CD14-positive monocyte (primary cell): ENCODE results near the gene HAO2. TPM values are rescaled to one million over a fixed set of nuclear protein-coding genes. Genes with fewer than 3 reads are reported as not detected.

Source experiments
- DNase-seq, 3 donors: peaks; one replicate each; pipeline ENCODE4 v3.0.0-alpha.2; 2011 to 2022
- H2AFZ ChIP-seq: 2 replicates; pipeline ENCODE4 v1.6.0; 2012; ENCODE audit warnings: mild to moderate bottlenecking, low read depth, low read length, inconsistent platforms; ENCODE audit not compliant: insufficient read depth, poor library complexity, severe bottlenecking
- H3K27ac ChIP-seq, 2 donors: 1 replicate in 1 of 2; 2 replicates in 1 of 2; pipeline ENCODE4 v1.5.1; 2012 to 2013; ENCODE audit warnings: low read length in 2 of 2, control low read depth in 1 of 2, inconsistent platforms in 1 of 2, low read depth in 1 of 2, mild to moderate bottlenecking in 1 of 2
- H3K27me3 ChIP-seq, 2 donors: one replicate each; pipeline versions ENCODE4 v1.6.0 to v1.6.1; 2011 to 2013; ENCODE audit warnings: low read length in 2 of 2; ENCODE audit not compliant: control insufficient read depth in 2 of 2, insufficient read depth in 2 of 2
- H3K36me3 ChIP-seq, 2 donors: replicated peaks in 1 of 2; 1 replicate in 1 of 2; 2 replicates in 1 of 2; pipeline versions ENCODE4 v1.5.1 to v1.6.1; 2012 to 2013; ENCODE audit warnings: low read length in 2 of 2, control low read depth in 1 of 2, inconsistent platforms in 1 of 2, mild to moderate bottlenecking in 1 of 2; ENCODE audit not compliant: insufficient read depth in 2 of 2, control insufficient read depth in 1 of 2
- H3K4me1 ChIP-seq, 2 donors: 1 replicate in 1 of 2; 2 replicates in 1 of 2; pipeline versions ENCODE4 v1.5.1 to v1.6.1; 2012 to 2013; ENCODE audit warnings: low read length in 2 of 2, control low read depth in 1 of 2, inconsistent platforms in 1 of 2, mild to moderate bottlenecking in 1 of 2, moderate library complexity in 1 of 2; ENCODE audit not compliant: insufficient read depth in 2 of 2, control insufficient read depth in 1 of 2
- H3K4me2 ChIP-seq: replicated peaks from 2 replicates; pipeline ENCODE3; 2012; ENCODE audit warnings: low read length, moderate library complexity, mild to moderate bottlenecking; ENCODE audit not compliant: poor library complexity, severe bottlenecking; ENCODE audit errors: extremely low read depth
- H3K4me3 ChIP-seq, 3 experiments: fragments of 200-600 bp in 1 of 3; sonication (generic) in 1 of 3; replicated peaks in 1 of 3; 1 replicate in 2 of 3; 2 replicates in 1 of 3; pipeline ENCODE4 v1.5.1; 2011 to 2013; ENCODE audit warnings: low read length in 3 of 3, mild to moderate bottlenecking in 3 of 3, control low read depth in 2 of 3, low read depth in 2 of 3, inconsistent platforms in 1 of 3, moderate library complexity in 1 of 3
- H3K79me2 ChIP-seq: 2 replicates; pipeline ENCODE4 v1.6.0; 2012; ENCODE audit warnings: mild to moderate bottlenecking, control low read depth, inconsistent platforms, low read length, moderate library complexity; ENCODE audit not compliant: insufficient read depth
- H3K9ac ChIP-seq: 2 replicates; pipeline ENCODE4 v1.6.0; 2017; ENCODE audit warnings: low read length, mild to moderate bottlenecking; ENCODE audit not compliant: insufficient read depth, poor library complexity, severe bottlenecking
- H3K9me3 ChIP-seq, 2 donors: replicated peaks in 1 of 2; 1 replicate in 1 of 2; 2 replicates in 1 of 2; pipeline versions ENCODE4 v1.5.1 to v1.6.1; 2012 to 2013; ENCODE audit warnings: low read length in 2 of 2, control low read depth in 1 of 2; ENCODE audit not compliant: control insufficient read depth in 1 of 2, insufficient read depth in 1 of 2
- H4K20me1 ChIP-seq: 2 replicates; pipeline ENCODE4 v1.6.0; 2012; ENCODE audit warnings: mild to moderate bottlenecking, low read length, control low read depth, moderate library complexity; ENCODE audit not compliant: insufficient read depth
- H3K27ac Mint-ChIP-seq, 7 donors: one replicate each; pipeline ENCODE4 v1.8.0; 2020; ENCODE audit warnings: mild to moderate bottlenecking in 7 of 7, mixed read lengths in 7 of 7, moderate library complexity in 6 of 7, inconsistent platforms in 2 of 7
- H3K27me3 Mint-ChIP-seq, 3 donors: one replicate each; pipeline ENCODE4 v1.8.0; 2021 to 2022; ENCODE audit warnings: low read depth in 3 of 3, mild to moderate bottlenecking in 3 of 3, mixed read lengths in 3 of 3, moderate library complexity in 3 of 3, inconsistent platforms in 1 of 3
- H3K36me3 Mint-ChIP-seq, 2 donors: one replicate each; pipeline ENCODE4 v1.8.0; 2020; ENCODE audit warnings: mixed read lengths in 2 of 2, inconsistent platforms in 1 of 2, mild to moderate bottlenecking in 1 of 2
- H3K4me1 Mint-ChIP-seq: one replicate; pipeline ENCODE4 v1.8.0; 2020; ENCODE audit warnings: mild to moderate bottlenecking, mixed read lengths
- H3K4me3 Mint-ChIP-seq, 2 donors: one replicate each; pipeline ENCODE4 v1.8.0; 2020; ENCODE audit warnings: mild to moderate bottlenecking in 2 of 2, mixed read lengths in 2 of 2, moderate library complexity in 1 of 2
- H3K9me3 Mint-ChIP-seq, 7 donors: one replicate each; pipeline ENCODE4 v1.8.0; 2020 to 2022; ENCODE audit warnings: mixed read lengths in 7 of 7, mild to moderate bottlenecking in 6 of 7, moderate library complexity in 6 of 7, inconsistent platforms in 2 of 7
- WGBS: methylation state at CpG from one replicate; pipeline ENCODE4 v1.1.5; 2013; ENCODE audit warnings: missing lambda C conversion rate; ENCODE audit not compliant: insufficient coverage; 5-methylcytosine and 5-hydroxymethylcytosine counted together
- intact Hi-C, 2 donors: fragments of 100-400 bp; cut with micrococcal nuclease; formaldehyde crosslinking; loops; one replicate each; pipeline versions ENCODE4 v1.15.0 to v1.15.1; 2023
- polyA plus RNA-seq, 3 donors: library from polyadenylated mRNA; depleted of rRNA in 1 of 3; unstranded in 2 of 3; stranded (reverse) in 1 of 3; fragments of 300-500 nt in 2 of 3; fragments of >200 nt in 1 of 3; fragmentation: Illumina TruSeq in 2 of 3; gene quantifications; 1 replicate in 2 of 3; 2 replicates in 1 of 3; pipeline ENCODE4 v1.2.3, GENCODE V29; 2012 to 2021
- TF ChIP-seq, protein P1 (sequence below): fragments of 200-600 bp; IDR thresholded peaks from one replicate; pipeline ENCODE4 v1.8.0; 2022; ENCODE audit warnings: antibody characterized with exemption, mild to moderate bottlenecking

The HAO2 gene
- polyA plus RNA-seq, 3 donors: not detected

DNA sequence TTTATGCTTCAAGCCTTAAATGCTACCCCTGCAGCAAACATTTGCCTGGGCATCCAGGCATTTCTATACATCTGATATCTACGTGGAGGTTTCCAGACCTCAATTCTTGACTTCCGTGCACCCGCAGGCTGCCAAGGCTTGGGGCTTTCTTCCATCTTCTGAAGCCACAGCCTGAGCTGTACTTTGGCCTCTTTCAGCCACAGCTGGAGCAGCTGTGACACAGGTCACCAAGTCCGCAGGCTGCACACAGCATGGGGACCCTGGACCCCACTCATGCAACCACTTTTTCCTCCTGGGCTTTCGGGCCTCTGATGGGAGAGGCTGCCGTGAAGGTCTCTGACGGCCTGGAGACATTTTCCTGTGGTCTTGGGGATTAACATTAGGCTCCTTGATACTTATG is 5.4 kb upstream of the HAO2 start:
- Histone ChIP-seq H2AFZ (no peak overlapping the region), H3K27ac (no peak overlapping the region), H3K27me3 (no peaks in the 10 kb centered on the region), H3K9ac (no peak overlapping the region), H3K36me3 (no peaks in the 10 kb centered on the region), H3K4me3 (no peak overlapping the region), H3K9me3 (no peaks in the 10 kb centered on the region), H3K4me2 (no peak overlapping the region), H4K20me1 (no peaks in the 10 kb centered on the region), H3K4me1 (no peaks in the 10 kb centered on the region), H3K79me2 (no peaks in the 10 kb centered on the region)
- H3K36me3 Mint-ChIP-seq: no peaks in the 10 kb centered on the region
- no peaks in the 10 kb centered on the region for H3K4me1 Mint-ChIP-seq
- TF ChIP-seq, protein P1, sequence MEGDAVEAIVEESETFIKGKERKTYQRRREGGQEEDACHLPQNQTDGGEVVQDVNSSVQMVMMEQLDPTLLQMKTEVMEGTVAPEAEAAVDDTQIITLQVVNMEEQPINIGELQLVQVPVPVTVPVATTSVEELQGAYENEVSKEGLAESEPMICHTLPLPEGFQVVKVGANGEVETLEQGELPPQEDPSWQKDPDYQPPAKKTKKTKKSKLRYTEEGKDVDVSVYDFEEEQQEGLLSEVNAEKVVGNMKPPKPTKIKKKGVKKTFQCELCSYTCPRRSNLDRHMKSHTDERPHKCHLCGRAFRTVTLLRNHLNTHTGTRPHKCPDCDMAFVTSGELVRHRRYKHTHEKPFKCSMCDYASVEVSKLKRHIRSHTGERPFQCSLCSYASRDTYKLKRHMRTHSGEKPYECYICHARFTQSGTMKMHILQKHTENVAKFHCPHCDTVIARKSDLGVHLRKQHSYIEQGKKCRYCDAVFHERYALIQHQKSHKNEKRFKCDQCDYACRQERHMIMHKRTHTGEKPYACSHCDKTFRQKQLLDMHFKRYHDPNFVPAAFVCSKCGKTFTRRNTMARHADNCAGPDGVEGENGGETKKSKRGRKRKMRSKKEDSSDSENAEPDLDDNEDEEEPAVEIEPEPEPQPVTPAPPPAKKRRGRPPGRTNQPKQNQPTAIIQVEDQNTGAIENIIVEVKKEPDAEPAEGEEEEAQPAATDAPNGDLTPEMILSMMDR: no peak
- peaks cover 0 to 8% (median 2%) of the 10 kb centered on the region in 3 donors for H3K27me3 Mint-ChIP-seq
- peaks cover 0 to 2% (median 0%) of the 10 kb centered on the region in 7 donors for H3K9me3 Mint-ChIP-seq
- intact Hi-C loops: no loop called here
- no peak overlapping the region for H3K27ac Mint-ChIP-seq
- peak overlapping the region in 1 of 2 donors; percentile 47 for H3K4me3 Mint-ChIP-seq
- WGBS: 100% methylated on average over 3 of the region's 7 CpGs
- DNase-seq: no peak

DNA sequence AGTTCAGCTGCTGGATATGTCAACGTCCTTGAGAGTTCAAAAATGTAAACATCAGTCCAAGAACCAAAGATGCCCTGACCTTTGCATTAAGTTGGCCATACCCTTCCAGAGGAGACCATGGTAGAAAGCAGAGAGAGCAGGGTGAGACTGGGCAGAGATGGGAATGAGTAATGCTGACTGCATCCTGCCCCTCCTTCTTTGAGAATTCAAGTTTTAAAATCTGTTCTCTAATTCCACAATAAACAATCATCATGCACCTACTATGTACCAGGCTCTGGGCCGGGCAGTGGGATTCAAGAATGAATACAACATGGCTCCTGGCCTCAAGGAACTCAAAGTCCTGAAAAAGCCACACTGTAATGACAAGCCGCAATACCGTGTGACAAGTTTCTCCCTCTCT is 3.9 kb upstream of the HAO2 start:
- Histone ChIP-seq H3K4me3 (no peak overlapping the region), H3K4me2 (no peak overlapping the region), H3K4me1 (no peaks in the 10 kb centered on the region), H3K79me2 (no peaks in the 10 kb centered on the region), H2AFZ (no peak overlapping the region), H3K27me3 (no peaks in the 10 kb centered on the region), H3K36me3 (no peaks in the 10 kb centered on the region), H3K9ac (no peak overlapping the region), H3K27ac (no peak overlapping the region), H3K9me3 (no peaks in the 10 kb centered on the region), H4K20me1 (no peaks in the 10 kb centered on the region)
- H3K36me3 Mint-ChIP-seq: no peaks in the 10 kb centered on the region
- no peaks in the 10 kb centered on the region for H3K4me1 Mint-ChIP-seq
- peaks cover 0 to 2% (median 0%) of the 10 kb centered on the region in 7 donors for H3K9me3 Mint-ChIP-seq
- H3K27ac Mint-ChIP-seq: no peak overlapping the region
- no peak for DNase-seq
- TF ChIP-seq, protein P1: no peak
- WGBS: 72% methylated on average over 2 of the region's 4 CpGs
- intact Hi-C loops: no loop called here
- H3K4me3 Mint-ChIP-seq: no peak overlapping the region
- peaks cover 2 to 9% (median 3%) of the 10 kb centered on the region in 3 donors for H3K27me3 Mint-ChIP-seq
